GM23248 (cell line): ENCODE data around the gene KIF26A. TPM values are rescaled to one million over a fixed set of nuclear protein-coding genes. Genes with fewer than 3 reads are reported as not detected.

ENCODE experiments used
- DNase-seq: peaks from one replicate; pipeline ENCODE4 v3.0.0-alpha.2; 2015
- H2AFZ ChIP-seq: fragments of 200-600 bp; sonication (generic); 2 replicates; pipeline ENCODE4 v1.6.1; 2016; ENCODE audit warnings: antibody characterized with exemption
- H3F3A ChIP-seq: fragments of 200-600 bp; sonication (generic); 2 replicates; pipeline ENCODE4 v1.6.1; 2016; ENCODE audit warnings: mild to moderate bottlenecking, antibody characterized with exemption, mixed run types; ENCODE audit not compliant: insufficient read depth
- H3K27ac ChIP-seq: fragments of 200-600 bp; sonication (generic); 2 replicates; pipeline ENCODE4 v1.5.1; 2016; ENCODE audit warnings: mild to moderate bottlenecking
- H3K27me3 ChIP-seq: fragments of 200-600 bp; sonication (generic); replicated peaks from 2 replicates; pipeline ENCODE4 v1.6.1; 2016; ENCODE audit warnings: mild to moderate bottlenecking; ENCODE audit not compliant: insufficient read depth
- H3K36me3 ChIP-seq: fragments of 200-600 bp; sonication (generic); 2 replicates; pipeline ENCODE4 v1.6.1; 2016; ENCODE audit warnings: low read depth, mild to moderate bottlenecking
- H3K4me1 ChIP-seq: fragments of 200-600 bp; sonication (generic); 2 replicates; pipeline ENCODE4 v1.6.1; 2016; ENCODE audit warnings: mild to moderate bottlenecking; ENCODE audit not compliant: insufficient read depth
- H3K4me2 ChIP-seq: fragments of 200-600 bp; sonication (generic); one replicate; pipeline ENCODE4 v1.6.1; 2016; ENCODE audit warnings: mild to moderate bottlenecking; ENCODE audit not compliant: unreplicated experiment
- H3K4me3 ChIP-seq: fragments of 200-600 bp; sonication (generic); 2 replicates; pipeline ENCODE4 v1.5.1; 2016; ENCODE audit warnings: mild to moderate bottlenecking
- H3K79me2 ChIP-seq: fragments of 200-600 bp; sonication (generic); 2 replicates; pipeline ENCODE4 v1.6.1; 2016; ENCODE audit warnings: mild to moderate bottlenecking; ENCODE audit not compliant: insufficient read depth
- H3K9ac ChIP-seq: fragments of 200-600 bp; sonication (generic); 2 replicates; pipeline ENCODE4 v1.6.1; 2016; ENCODE audit warnings: mild to moderate bottlenecking
- H3K9me2 ChIP-seq: fragments of 200-600 bp; sonication (generic); 2 replicates; pipeline ENCODE4 v1.6.1; 2016; ENCODE audit warnings: mixed run types, mild to moderate bottlenecking, moderate library complexity; ENCODE audit not compliant: insufficient read depth
- H3K9me3 ChIP-seq: fragments of 200-600 bp; sonication (generic); one replicate; pipeline ENCODE4 v1.6.1; 2017; ENCODE audit warnings: low read depth
- H4K20me1 ChIP-seq: fragments of 200-600 bp; sonication (generic); 2 replicates; pipeline ENCODE4 v1.6.0; 2016; ENCODE audit not compliant: insufficient read depth
- EZH2 ChIP-seq: fragments of 200-600 bp; sonication (generic); IDR thresholded peaks from 2 replicates; pipeline ENCODE4 v1.6.1; 2018; ENCODE audit warnings: antibody characterized with exemption, mild to moderate bottlenecking; ENCODE audit not compliant: insufficient read depth, poor library complexity, severe bottlenecking
- EZH2phosphoT487 ChIP-seq: fragments of 200-600 bp; sonication (generic); IDR thresholded peaks from 2 replicates; pipeline ENCODE4 v1.6.1; 2018; ENCODE audit warnings: antibody characterized with exemption, moderate library complexity, mild to moderate bottlenecking, low read depth; ENCODE audit not compliant: insufficient read depth
- WGBS, 2 experiments: methylation state at CpG; one replicate each; pipeline ENCODE4 v1.1.6; 2015 to 2017; ENCODE audit warnings: low lambda C conversion rate in 2 of 2, low coverage in 1 of 2; ENCODE audit errors: missing lambda C conversion rate in 2 of 2; 5-methylcytosine and 5-hydroxymethylcytosine counted together
- in situ Hi-C: fragments of 300-500 bp; cut with MboI; formaldehyde crosslinking; loops from 2 replicates; pipeline ENCODE4 v1.15.0; 2020
- polyA plus RNA-seq: library from polyadenylated mRNA; unstranded; fragments of >200 nt; fragmentation: Nextera tagmentation; extraction: Ambion mirVana; gene quantifications from 2 replicates; pipeline ENCODE4 v1.2.1, GENCODE V29; 2016
- total RNA-seq: library from RNA; depleted of rRNA; stranded (reverse); fragments of >200 nt; shearing (Covaris generic); gene quantifications from 2 replicates; pipeline ENCODE4 v1.2.3, GENCODE V29; 2014

Gene KIF26A
- total and polyA plus RNA-seq, 2 experiments from 2014 or later, result not detected

GRCh38 chr14:104176611-104177010, 38.2 kb downstream of the KIF26A start:
- Histone ChIP-seq H3F3A (no peaks in the 10 kb centered on the region), H3K27ac (no peak overlapping the region), H3K27me3 (no peaks in the 10 kb centered on the region), H3K9ac (no peak overlapping the region), H2AFZ (no peak overlapping the region), H3K9me2 (no peaks in the 10 kb centered on the region), H3K4me1 (no peaks in the 10 kb centered on the region), H3K4me2 (no peak overlapping the region), H3K79me2 (no peaks in the 10 kb centered on the region), H3K9me3 (no peaks in the 10 kb centered on the region), H3K36me3 (no peaks in the 10 kb centered on the region), H3K4me3 (no peak overlapping the region), H4K20me1 (no peaks in the 10 kb centered on the region)
- TF ChIP-seq EZH2 (no peak), EZH2phosphoT487 (no peak)
- in situ Hi-C loops, result no loop called here
- DNase-seq, result no peak
- 77 to 78% methylated on average over 8 to 16 of the region's 25 CpGs for WGBS, 2 experiments

DNA sequence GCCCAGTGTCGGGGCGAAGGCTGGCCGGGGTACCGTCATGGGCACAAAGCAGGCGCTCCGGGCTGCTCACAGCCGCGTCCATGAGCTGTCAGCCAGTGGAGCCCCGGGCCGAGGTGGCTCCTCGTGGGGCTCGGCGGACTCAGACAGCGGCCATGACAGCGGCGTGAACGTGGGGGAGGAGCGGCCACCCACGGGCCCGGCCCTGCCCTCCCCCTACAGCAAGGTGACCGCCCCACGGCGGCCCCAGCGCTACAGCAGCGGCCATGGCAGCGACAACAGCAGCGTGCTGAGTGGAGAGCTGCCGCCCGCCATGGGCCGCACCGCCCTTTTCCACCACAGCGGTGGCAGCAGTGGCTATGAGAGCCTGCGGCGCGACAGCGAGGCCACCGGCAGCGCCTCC, 39.0 kb downstream of the KIF26A start:
- Histone ChIP-seq H3K27me3 (no peaks in the 10 kb centered on the region), H3K4me1 (no peaks in the 10 kb centered on the region), H3F3A (no peaks in the 10 kb centered on the region), H4K20me1 (no peaks in the 10 kb centered on the region), H3K79me2 (no peaks in the 10 kb centered on the region), H3K27ac (no peak overlapping the region), H3K4me3 (no peak overlapping the region), H3K9me3 (no peaks in the 10 kb centered on the region), H2AFZ (no peak overlapping the region), H3K9me2 (no peaks in the 10 kb centered on the region), H3K4me2 (no peak overlapping the region), H3K9ac (no peak overlapping the region), H3K36me3 (no peaks in the 10 kb centered on the region)
- no peak for TF ChIP-seq EZH2phosphoT487
- TF ChIP-seq EZH2, result no peak
- WGBS, 2 experiments, result 88% methylated on average over 12 to 30 of the region's 38 CpGs
- in situ Hi-C loops, result no loop called here
- no peak for DNase-seq

GRCh38 chr14:104178279-104178678, 39.9 kb downstream of the KIF26A start:
- H3K9ac ChIP-seq, result no peak overlapping the region
- H4K20me1 ChIP-seq, result no peaks in the 10 kb centered on the region
- no peaks in the 10 kb centered on the region for H3K36me3 ChIP-seq
- H3K4me2 ChIP-seq, result no peak overlapping the region
- TF ChIP-seq EZH2phosphoT487 (no peak), EZH2 (no peak)
- H2AFZ ChIP-seq, result no peak overlapping the region
- no peak overlapping the region for H3K27ac ChIP-seq
- no peaks in the 10 kb centered on the region for H3K27me3 ChIP-seq
- H3K79me2 ChIP-seq, result no peaks in the 10 kb centered on the region
- H3K4me1 ChIP-seq, result no peaks in the 10 kb centered on the region
- no peak for DNase-seq
- WGBS, 2 experiments, result 50 to 77% methylated on average over 3 to 21 of the region's 23 CpGs
- H3K9me3 ChIP-seq, result no peaks in the 10 kb centered on the region
- H3F3A ChIP-seq, result no peaks in the 10 kb centered on the region
- no peaks in the 10 kb centered on the region for H3K9me2 ChIP-seq
- H3K4me3 ChIP-seq, result no peak overlapping the region
- in situ Hi-C loops, result no loop called here

DNA sequence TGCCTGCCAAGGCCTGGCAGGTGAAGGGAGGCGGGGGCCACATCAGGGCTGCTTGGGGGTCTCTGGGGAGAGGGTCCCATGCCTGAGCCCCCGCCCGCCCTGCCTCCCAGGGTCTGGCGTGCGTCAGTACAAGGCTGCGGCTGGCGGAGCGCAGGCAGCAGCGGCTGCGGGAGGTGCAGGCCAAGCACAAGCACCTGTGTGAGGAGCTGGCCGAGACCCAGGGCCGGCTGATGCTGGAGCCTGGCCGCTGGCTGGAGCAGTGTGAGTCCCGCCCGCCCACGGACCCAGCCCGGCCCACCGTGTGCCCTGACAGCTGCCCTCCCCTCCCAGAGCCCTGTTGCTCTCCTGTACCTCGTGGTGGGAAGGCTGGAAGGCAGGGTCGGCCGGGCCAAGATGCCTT, 40.7 kb downstream of the KIF26A start:
- no peak overlapping the region for H2AFZ ChIP-seq
- no peaks in the 10 kb centered on the region for H3K27me3 ChIP-seq
- H3F3A ChIP-seq, result no peaks in the 10 kb centered on the region
- 60 to 69% methylated on average over 9 to 12 of the region's 21 CpGs for WGBS, 2 experiments
- no peaks in the 10 kb centered on the region for H3K9me2 ChIP-seq
- no peaks in the 10 kb centered on the region for H3K79me2 ChIP-seq
- no peak for DNase-seq
- H4K20me1 ChIP-seq, result no peaks in the 10 kb centered on the region
- H3K4me1 ChIP-seq, result no peaks in the 10 kb centered on the region
- no peak overlapping the region for H3K27ac ChIP-seq
- in situ Hi-C loops, result no loop called here
- H3K36me3 ChIP-seq, result no peaks in the 10 kb centered on the region
- TF ChIP-seq EZH2 (no peak), EZH2phosphoT487 (no peak)
- H3K9ac ChIP-seq, result no peak overlapping the region
- H3K4me2 ChIP-seq, result no peak overlapping the region
- H3K4me3 ChIP-seq, result no peak overlapping the region
- no peaks in the 10 kb centered on the region for H3K9me3 ChIP-seq

- Histone ChIP-seq H3K4me3 (no peak overlapping the region), H3K4me1 (no peaks in the 10 kb centered on the region), H2AFZ (no peak overlapping the region), H3K79me2 (no peaks in the 10 kb centered on the region), H3K4me2 (no peak overlapping the region), H3K27me3 (no peaks in the 10 kb centered on the region), H3F3A (no peaks in the 10 kb centered on the region), H4K20me1 (no peaks in the 10 kb centered on the region), H3K27ac (no peak overlapping the region), H3K9me2 (no peaks in the 10 kb centered on the region), H3K9ac (no peak overlapping the region), H3K9me3 (no peaks in the 10 kb centered on the region), H3K36me3 (no peaks in the 10 kb centered on the region)
- in situ Hi-C loops, result no loop called here
- TF ChIP-seq EZH2 (no peak), EZH2phosphoT487 (no peak)
- no peak for DNase-seq
- 82 to 91% methylated on average over 21 to 42 of the region's 42 CpGs for WGBS, 2 experiments
Observed at GRCh38 chr14:104179564-104180129, 41.3 kb downstream of the KIF26A start.
